ENCODE results near the gene ALKBH1.

DNA sequence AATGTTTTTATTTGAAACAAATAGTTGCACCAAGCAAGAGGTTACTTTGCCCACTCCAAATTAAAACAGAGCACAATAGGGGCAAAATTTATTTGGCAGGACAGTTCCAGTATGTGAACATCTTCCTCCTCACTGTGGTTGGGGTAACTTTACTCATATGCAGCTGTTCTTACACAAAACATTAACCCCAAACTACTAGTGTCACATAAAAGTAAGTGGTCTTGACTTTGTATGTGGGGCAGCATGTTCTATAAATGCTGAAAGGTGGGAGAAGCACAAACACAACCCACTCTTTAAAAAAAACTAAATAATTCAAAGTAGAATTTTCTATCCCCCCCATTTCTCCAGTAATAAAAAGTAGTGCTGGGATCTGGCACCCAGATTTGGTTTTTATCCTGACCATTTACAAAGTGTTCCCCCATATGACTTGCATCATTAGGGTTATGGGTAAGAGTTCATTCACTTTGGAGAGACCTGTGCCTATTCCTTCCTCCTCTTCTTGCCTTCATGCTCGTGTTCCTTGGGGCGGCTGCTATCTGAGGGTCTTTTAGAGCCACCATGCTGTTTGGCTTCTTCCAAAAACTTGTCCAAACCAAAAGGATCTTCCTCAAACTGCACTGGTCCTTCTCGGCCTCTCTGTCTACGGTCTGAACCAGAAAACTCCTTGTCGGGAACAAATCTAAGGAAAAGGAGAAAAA lies 9.9 kb upstream of the ALKBH1 start:
- no peak for TF ChIP-seq NFKBIZ (CRISPR knock-in tag; IDR thresholded peaks at IDR 0.05)
- no peak for TF ChIP-seq ZNF530 (CRISPR knock-in tag; IDR thresholded peaks at IDR 0.05; ENCODE audit: low read depth)
- TF ChIP-seq ELF3 (CRISPR knock-in tag; IDR thresholded peaks at IDR 0.05) = no peak
- TF ChIP-seq, protein P1, sequence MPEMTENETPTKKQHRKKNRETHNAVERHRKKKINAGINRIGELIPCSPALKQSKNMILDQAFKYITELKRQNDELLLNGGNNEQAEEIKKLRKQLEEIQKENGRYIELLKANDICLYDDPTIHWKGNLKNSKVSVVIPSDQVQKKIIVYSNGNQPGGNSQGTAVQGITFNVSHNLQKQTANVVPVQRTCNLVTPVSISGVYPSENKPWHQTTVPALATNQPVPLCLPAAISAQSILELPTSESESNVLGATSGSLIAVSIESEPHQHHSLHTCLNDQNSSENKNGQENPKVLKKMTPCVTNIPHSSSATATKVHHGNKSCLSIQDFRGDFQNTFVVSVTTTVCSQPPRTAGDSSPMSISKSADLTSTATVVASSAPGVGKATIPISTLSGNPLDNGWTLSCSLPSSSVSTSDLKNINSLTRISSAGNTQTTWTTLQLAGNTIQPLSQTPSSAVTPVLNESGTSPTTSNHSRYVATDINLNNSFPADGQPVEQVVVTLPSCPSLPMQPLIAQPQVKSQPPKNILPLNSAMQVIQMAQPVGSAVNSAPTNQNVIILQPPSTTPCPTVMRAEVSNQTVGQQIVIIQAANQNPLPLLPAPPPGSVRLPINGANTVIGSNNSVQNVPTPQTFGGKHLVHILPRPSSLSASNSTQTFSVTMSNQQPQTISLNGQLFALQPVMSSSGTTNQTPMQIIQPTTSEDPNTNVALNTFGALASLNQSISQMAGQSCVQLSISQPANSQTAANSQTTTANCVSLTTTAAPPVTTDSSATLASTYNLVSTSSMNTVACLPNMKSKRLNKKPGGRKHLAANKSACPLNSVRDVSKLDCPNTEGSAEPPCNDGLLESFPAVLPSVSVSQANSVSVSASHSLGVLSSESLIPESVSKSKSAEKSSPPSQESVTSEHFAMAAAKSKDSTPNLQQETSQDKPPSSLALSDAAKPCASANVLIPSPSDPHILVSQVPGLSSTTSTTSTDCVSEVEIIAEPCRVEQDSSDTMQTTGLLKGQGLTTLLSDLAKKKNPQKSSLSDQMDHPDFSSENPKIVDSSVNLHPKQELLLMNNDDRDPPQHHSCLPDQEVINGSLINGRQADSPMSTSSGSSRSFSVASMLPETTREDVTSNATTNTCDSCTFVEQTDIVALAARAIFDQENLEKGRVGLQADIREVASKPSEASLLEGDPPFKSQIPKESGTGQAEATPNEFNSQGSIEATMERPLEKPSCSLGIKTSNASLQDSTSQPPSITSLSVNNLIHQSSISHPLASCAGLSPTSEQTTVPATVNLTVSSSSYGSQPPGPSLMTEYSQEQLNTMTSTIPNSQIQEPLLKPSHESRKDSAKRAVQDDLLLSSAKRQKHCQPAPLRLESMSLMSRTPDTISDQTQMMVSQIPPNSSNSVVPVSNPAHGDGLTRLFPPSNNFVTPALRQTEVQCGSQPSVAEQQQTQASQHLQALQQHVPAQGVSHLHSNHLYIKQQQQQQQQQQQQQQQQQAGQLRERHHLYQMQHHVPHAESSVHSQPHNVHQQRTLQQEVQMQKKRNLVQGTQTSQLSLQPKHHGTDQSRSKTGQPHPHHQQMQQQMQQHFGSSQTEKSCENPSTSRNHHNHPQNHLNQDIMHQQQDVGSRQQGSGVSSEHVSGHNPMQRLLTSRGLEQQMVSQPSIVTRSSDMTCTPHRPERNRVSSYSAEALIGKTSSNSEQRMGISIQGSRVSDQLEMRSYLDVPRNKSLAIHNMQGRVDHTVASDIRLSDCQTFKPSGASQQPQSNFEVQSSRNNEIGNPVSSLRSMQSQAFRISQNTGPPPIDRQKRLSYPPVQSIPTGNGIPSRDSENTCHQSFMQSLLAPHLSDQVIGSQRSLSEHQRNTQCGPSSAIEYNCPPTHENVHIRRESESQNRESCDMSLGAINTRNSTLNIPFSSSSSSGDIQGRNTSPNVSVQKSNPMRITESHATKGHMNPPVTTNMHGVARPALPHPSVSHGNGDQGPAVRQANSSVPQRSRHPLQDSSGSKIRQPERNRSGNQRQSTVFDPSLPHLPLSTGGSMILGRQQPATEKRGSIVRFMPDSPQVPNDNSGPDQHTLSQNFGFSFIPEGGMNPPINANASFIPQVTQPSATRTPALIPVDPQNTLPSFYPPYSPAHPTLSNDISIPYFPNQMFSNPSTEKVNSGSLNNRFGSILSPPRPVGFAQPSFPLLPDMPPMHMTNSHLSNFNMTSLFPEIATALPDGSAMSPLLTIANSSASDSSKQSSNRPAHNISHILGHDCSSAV (CRISPR knock-in tag; IDR thresholded peaks at IDR 0.05; ENCODE audit: borderline replicate concordance) = no peak
